Adrenal gland (tissue), 12 donors: ENCODE data around the gene SDK1. TPM values are rescaled to one million over a fixed set of nuclear protein-coding genes. Genes with fewer than 3 reads are reported as not detected.

Source experiments
- DNase-seq, 7 donors: peaks; one replicate each; pipeline ENCODE4 v3.0.0-alpha.2; 2019 to 2020
- H3K27ac ChIP-seq, 5 donors: fragments of 200-600 bp; sonication (generic) in 4 of 5; 1 replicate in 3 of 5; 2 replicates in 2 of 5; pipeline versions ENCODE4 v1.5.1 to v1.8.0; 2016 to 2020; ENCODE audit warnings: mild to moderate bottlenecking in 1 of 5
- H3K27me3 ChIP-seq: fragments of 200-600 bp; 2 replicates; pipeline ENCODE4 v1.8.0; 2021
- H3K36me3 ChIP-seq, 2 donors: fragments of 200-600 bp; replicated peaks in 1 of 2; 1 replicate in 1 of 2; 2 replicates in 1 of 2; pipeline versions ENCODE4 v1.5.1 to v1.8.0; 2018 to 2022
- H3K4me1 ChIP-seq, 2 donors: fragments of 200-600 bp; replicated peaks in 1 of 2; 1 replicate in 1 of 2; 2 replicates in 1 of 2; pipeline versions ENCODE4 v1.5.1 to v1.8.0; 2018 to 2021
- H3K4me3 ChIP-seq, 4 donors: fragments of 200-600 bp; sonication (generic) in 3 of 4; one replicate each; pipeline ENCODE4 v1.5.1; 2016 to 2018
- H3K9me3 ChIP-seq, 3 donors: fragments of 200-600 bp; sonication (generic) in 1 of 3; replicated peaks in 1 of 3; 1 replicate in 2 of 3; 2 replicates in 1 of 3; pipeline versions ENCODE4 v1.5.1 to v1.8.0; 2016 to 2021
- POLR2A ChIP-seq, 2 donors: fragments of 450-650 bp; IDR thresholded peaks; one replicate each; pipeline ENCODE4 v1.6.1; 2017; ENCODE audit warnings: antibody characterized with exemption in 2 of 2, mild to moderate bottlenecking in 2 of 2, moderate library complexity in 1 of 2
- WGBS, 4 donors: extraction: QIAGEN DNeasy Blood & Tissue Kit in 2 of 4; methylation state at CpG; one replicate each; pipeline versions ENCODE4 v1.1.5 to v1.1.7; 2013 to 2017; 5-methylcytosine and 5-hydroxymethylcytosine counted together
- intact Hi-C, 2 donors: fragments of 100-400 bp; cut with DNase I; formaldehyde crosslinking; loops; one replicate each; pipeline versions ENCODE4 v1.14.1 to v1.15.0; 2022 to 2023
- polyA plus RNA-seq, 3 donors: library from polyadenylated mRNA; stranded (reverse); fragments of 200-250 nt in 2 of 3; fragments of 350-450 nt in 1 of 3; fragmentation: Illumina TruSeq in 1 of 3; extraction: RNeasy Lipid Tissue Mini Kit (QIAGEN cat#74804) in 1 of 3; gene quantifications; one replicate each; pipeline ENCODE4 v1.2.3, GENCODE V29; 2013 to 2014
- total RNA-seq, 9 donors: library from RNA; depleted of rRNA in 4 of 9; stranded (reverse); fragments of >200 nt in 4 of 9; fragments of 120-200 nt in 1 of 9; fragmentation: NEBNext Ultra II Directional in 1 of 9; extraction: Animal tissue kit (Norgen Biotek cat#: 25700) in 1 of 9; gene quantifications; one replicate each; pipeline versions ENCODE4 v1.1.0 to v1.2.4, GENCODE V29; 2013 to 2023
- TF ChIP-seq, protein P1 (sequence below), 6 experiments: fragments of 450-650 bp in 4 of 6; fragments of 200-600 bp in 2 of 6; sonication (generic) in 1 of 6; IDR thresholded peaks; 1 replicate in 5 of 6; 2 replicates in 1 of 6; pipeline versions ENCODE4 v1.5.1 to v1.8.0; 2016 to 2021; ENCODE audit warnings: antibody characterized with exemption in 6 of 6, mild to moderate bottlenecking in 2 of 6, moderate library complexity in 1 of 6
- donor health status: healthy with polysubstance abuse.
- donor health status: Bipolar disorder and iron deficiency.
- donor health status: DM: yes; HTN: yes; CAD: no.
- donor health status: DM: no; HTN: no; CAD: no.
- donor health status: DM: no; HTN: no; CAD: no.
- donor health status: DM: yes; HTN: yes; CAD: no.

The SDK1 gene
- total and polyA plus RNA-seq, 12 donors: 0.50 to 3.6 (median 1.5) TPM

GRCh38 chr7:3304131-3304530, 3.1 kb downstream of the SDK1 start:
- no peaks in the 10 kb centered on the region for H3K36me3 ChIP-seq
- peaks cover 12 to 13% of the 10 kb centered on the region in 2 donors for H3K4me1 ChIP-seq
- no peaks in the 10 kb centered on the region for H3K9me3 ChIP-seq
- DNase-seq: no peak
- H3K27ac ChIP-seq: no peak overlapping the region
- TF ChIP-seq, protein P1, sequence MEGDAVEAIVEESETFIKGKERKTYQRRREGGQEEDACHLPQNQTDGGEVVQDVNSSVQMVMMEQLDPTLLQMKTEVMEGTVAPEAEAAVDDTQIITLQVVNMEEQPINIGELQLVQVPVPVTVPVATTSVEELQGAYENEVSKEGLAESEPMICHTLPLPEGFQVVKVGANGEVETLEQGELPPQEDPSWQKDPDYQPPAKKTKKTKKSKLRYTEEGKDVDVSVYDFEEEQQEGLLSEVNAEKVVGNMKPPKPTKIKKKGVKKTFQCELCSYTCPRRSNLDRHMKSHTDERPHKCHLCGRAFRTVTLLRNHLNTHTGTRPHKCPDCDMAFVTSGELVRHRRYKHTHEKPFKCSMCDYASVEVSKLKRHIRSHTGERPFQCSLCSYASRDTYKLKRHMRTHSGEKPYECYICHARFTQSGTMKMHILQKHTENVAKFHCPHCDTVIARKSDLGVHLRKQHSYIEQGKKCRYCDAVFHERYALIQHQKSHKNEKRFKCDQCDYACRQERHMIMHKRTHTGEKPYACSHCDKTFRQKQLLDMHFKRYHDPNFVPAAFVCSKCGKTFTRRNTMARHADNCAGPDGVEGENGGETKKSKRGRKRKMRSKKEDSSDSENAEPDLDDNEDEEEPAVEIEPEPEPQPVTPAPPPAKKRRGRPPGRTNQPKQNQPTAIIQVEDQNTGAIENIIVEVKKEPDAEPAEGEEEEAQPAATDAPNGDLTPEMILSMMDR (IDR thresholded peaks at IDR 0.05): no peak
- no peak for TF ChIP-seq POLR2A (IDR thresholded peaks at IDR 0.05)
- WGBS, 4 donors: 82 to 91% (median 88%) methylated on average over 4 of the region's 4 CpGs
- no peak overlapping the region for H3K4me3 ChIP-seq
- H3K27me3 ChIP-seq: no peaks in the 10 kb centered on the region
- intact Hi-C loops: loop anchor here in 1 of 2 donors (5.0 kb wide), 1 partner anchor 593 kb away; no protein-coding TSS in a partner anchor

GRCh38 chr7:3307435-3307834, 6.4 kb downstream of the SDK1 start:
- TF ChIP-seq POLR2A (IDR thresholded peaks at IDR 0.05): no peak
- TF ChIP-seq, protein P1 (IDR thresholded peaks at IDR 0.05): no peak
- no peak for DNase-seq
- Histone ChIP-seq H3K36me3 (no peaks in the 10 kb centered on the region), H3K4me3 (no peak overlapping the region), H3K9me3 (no peaks in the 10 kb centered on the region), H3K27me3 (no peaks in the 10 kb centered on the region), H3K4me1 (peaks cover 0 to under 1% of the 10 kb centered on the region in 2 donors), H3K27ac (no peak overlapping the region)
- intact Hi-C loops: no loop called here
- 29 to 52% (median 32%) methylated on average over 1 of the region's 1 CpG for WGBS, 4 donors

GRCh38 chr7:3309140-3309539, 8.1 kb downstream of the SDK1 start:
- Histone ChIP-seq H3K27me3 (no peaks in the 10 kb centered on the region), H3K27ac (no peak overlapping the region), H3K9me3 (no peaks in the 10 kb centered on the region), H3K4me1 (no peaks in the 10 kb centered on the region), H3K4me3 (no peak overlapping the region), H3K36me3 (no peaks in the 10 kb centered on the region)
- no peak for TF ChIP-seq POLR2A (IDR thresholded peaks at IDR 0.05)
- TF ChIP-seq, protein P1 (IDR thresholded peaks at IDR 0.05): no peak
- no peak for DNase-seq
- intact Hi-C loops: no loop called here
- WGBS, 4 donors: 87 to 92% (median 90%) methylated on average over 3 of the region's 3 CpGs

- no peaks in the 10 kb centered on the region for H3K36me3 ChIP-seq
- TF ChIP-seq, protein P1 (IDR thresholded peaks at IDR 0.05): no peak
- TF ChIP-seq POLR2A (IDR thresholded peaks at IDR 0.05): no peak
- DNase-seq: no peak
- H3K9me3 ChIP-seq: no peaks in the 10 kb centered on the region
- H3K4me3 ChIP-seq: no peak overlapping the region
- H3K4me1 ChIP-seq: no peaks in the 10 kb centered on the region
- H3K27me3 ChIP-seq: no peaks in the 10 kb centered on the region
- intact Hi-C loops: no loop called here
- 61 to 75% (median 67%) methylated on average over 1 of the region's 1 CpG for WGBS, 4 donors
- no peak overlapping the region for H3K27ac ChIP-seq
Measured at GRCh38 chr7:3309956-3310355, 8.9 kb downstream of the SDK1 start.
